Measurements from ENCODE around the gene SLC16A10.

- TF ChIP-seq POLR2AphosphoS5 (IDR thresholded peaks at IDR 0.05) = no peak
- no peak for TF ChIP-seq CTCF (IDR thresholded peaks at IDR 0.05)
- no peak for TF ChIP-seq POLR2A (IDR thresholded peaks at IDR 0.05; ENCODE audit: low read depth)
Measured at GRCh38 chr6:111200350-111201243, 113.3 kb downstream of the SLC16A10 start.
